Natural killer cell (primary cell): ENCODE data around the gene KLHL25. TPM values are rescaled to one million over a fixed set of nuclear protein-coding genes. Genes with fewer than 3 reads are reported as not detected.
A peak's percentile ranks its signal among the peaks of the same experiment; 100 is the strongest.

Experiments used
- ATAC-seq, 3 donors: fragments of 150-1000 bp in 2 of 3; fragments of 200-7000 bp in 1 of 3; cut with Tn5 transposase; 1 replicate in 1 of 3; 2 replicates in 2 of 3; pipeline ENCODE4 v1.10.0; 2021; ENCODE audit warnings: mild to moderate bottlenecking in 2 of 3, moderate library complexity in 2 of 3
- DNase-seq, 2 donors: peaks; one replicate each; pipeline versions ENCODE4 v3.0.0 to v3.0.0-alpha.2; 2013 to 2021; ENCODE audit warnings: mixed read lengths in 1 of 2
- H3K27ac ChIP-seq: one replicate; pipeline ENCODE4 v1.5.1; 2013; ENCODE audit warnings: mild to moderate bottlenecking, low read length
- H3K27me3 ChIP-seq: one replicate; pipeline ENCODE4 v1.6.1; 2013; ENCODE audit warnings: low read length; ENCODE audit not compliant: control insufficient read depth, insufficient read depth
- H3K36me3 ChIP-seq: one replicate; pipeline ENCODE4 v1.6.1; 2013; ENCODE audit warnings: low read length; ENCODE audit not compliant: control insufficient read depth, insufficient read depth
- H3K4me1 ChIP-seq: one replicate; pipeline ENCODE4 v1.6.1; 2013; ENCODE audit warnings: low read length; ENCODE audit not compliant: control insufficient read depth, insufficient read depth
- H3K4me3 ChIP-seq: one replicate; pipeline ENCODE4 v1.5.1; 2013; ENCODE audit warnings: low read length
- H3K9me3 ChIP-seq: one replicate; pipeline ENCODE4 v1.6.1; 2013; ENCODE audit warnings: low read length; ENCODE audit not compliant: control insufficient read depth, insufficient read depth
- H3K27ac Mint-ChIP-seq, 2 donors: one replicate each; pipeline ENCODE4 v1.8.0; 2022; ENCODE audit warnings: mild to moderate bottlenecking in 2 of 2, mixed read lengths in 2 of 2, moderate library complexity in 1 of 2
- H3K27me3 Mint-ChIP-seq, 2 donors: one replicate each; pipeline ENCODE4 v1.8.0; 2022; ENCODE audit warnings: low read depth in 2 of 2, mixed read lengths in 2 of 2
- H3K36me3 Mint-ChIP-seq: one replicate; pipeline ENCODE4 v1.8.0; 2022; ENCODE audit warnings: mixed read lengths
- H3K4me1 Mint-ChIP-seq, 2 donors: one replicate each; pipeline ENCODE4 v1.8.0; 2022; ENCODE audit warnings: mixed read lengths in 2 of 2
- H3K4me3 Mint-ChIP-seq: one replicate; pipeline ENCODE4 v1.8.0; 2022; ENCODE audit warnings: mild to moderate bottlenecking, moderate library complexity, mixed read lengths
- H3K9me3 Mint-ChIP-seq, 2 donors: one replicate each; pipeline ENCODE4 v1.8.0; 2022; ENCODE audit warnings: mixed read lengths in 2 of 2
- CTCF ChIP-seq: fragments of 200-600 bp; IDR thresholded peaks from one replicate; pipeline ENCODE4 v1.8.0; 2022; ENCODE audit warnings: antibody characterized with exemption
- WGBS: methylation state at CpG from one replicate; pipeline ENCODE4 v1.1.7; 2013; ENCODE audit warnings: missing lambda C conversion rate; ENCODE audit not compliant: insufficient coverage; 5-methylcytosine and 5-hydroxymethylcytosine counted together
- intact Hi-C: fragments of 100-400 bp; cut with micrococcal nuclease; formaldehyde crosslinking; loops from one replicate; pipeline ENCODE4 v1.14.2; 2022
- total RNA-seq, 4 donors: library from RNA; stranded (reverse); fragments of 120-200 nt in 1 of 4; gene quantifications; one replicate each; pipeline versions ENCODE4 v1.2.3 to v1.2.4, GENCODE V29; 2013 to 2022

The KLHL25 gene
- 10 to 100 TPM in 2 of 3 donors, 1 to 10 TPM in 1; 6.5 to 16.2 (median 10.4) TPM for total RNA-seq
- total RNA-seq (2013): 2.9 TPM

- Histone ChIP-seq H3K9me3 (no peaks in the 10 kb centered on the region), H3K36me3 (no peaks in the 10 kb centered on the region), H3K4me3 (peak within 1 kb of the TSS; percentile 64), H3K27me3 (no peaks in the 10 kb centered on the region), H3K4me1 (peaks cover 25% of the 10 kb centered on the region), H3K27ac (peak within 1 kb of the TSS; percentile 32)
- no peaks in the 10 kb centered on the region for H3K9me3 Mint-ChIP-seq
- ATAC-seq: peak; percentile 96 to 98 (median 96)
- peaks cover 25 to 30% of the 10 kb centered on the region in 2 donors for H3K4me1 Mint-ChIP-seq
- peak; percentile 86 to 96 for DNase-seq
- peak within 1 kb of the TSS; percentile 72 to 88 for H3K27ac Mint-ChIP-seq
- H3K4me3 Mint-ChIP-seq: peak within 1 kb of the TSS; percentile 94
- 0% methylated on average over 63 of the region's 71 CpGs for WGBS
- intact Hi-C loops: loop anchor here (2.0 to 10.0 kb wide), 2 partner anchors 60 to 814 kb away; partner anchors contain the start of gene PDE8A
- no peak for TF ChIP-seq CTCF
- peaks cover 0 to 5% of the 10 kb centered on the region in 2 donors for H3K27me3 Mint-ChIP-seq
- H3K36me3 Mint-ChIP-seq: no peaks in the 10 kb centered on the region
Measured at GRCh38 chr15:85794598-85795336, at the start of gene KLHL25. Gene KLHL25 (minus strand): TSS chr15:85794925. CDS start chr15:85769810, 25,115 bp downstream.

- Mint-ChIP-seq H3K27ac (no peak overlapping the region), H3K4me3 (no peak overlapping the region), H3K36me3 (no peaks in the 10 kb centered on the region), H3K4me1 (no peaks in the 10 kb centered on the region), H3K9me3 (no peaks in the 10 kb centered on the region), H3K27me3 (peaks cover 11 to 12% of the 10 kb centered on the region in 2 donors)
- ATAC-seq (peak in 1 of 3 donors; percentile 3), DNase-seq (no peak)
- H3K27me3 ChIP-seq: no peaks in the 10 kb centered on the region
- H3K4me1 ChIP-seq: peaks cover 9% of the 10 kb centered on the region
- H3K9me3 ChIP-seq: no peaks in the 10 kb centered on the region
- no peak overlapping the region for H3K27ac ChIP-seq
- intact Hi-C loops: loop anchor here (1.0 kb wide), 2 partner anchors 110 to 354 kb away; no protein-coding TSS in a partner anchor
- peak; percentile 51 for TF ChIP-seq CTCF
- 0% methylated on average over 7 of the region's 8 CpGs for WGBS
- H3K4me3 ChIP-seq: no peak overlapping the region
- no peaks in the 10 kb centered on the region for H3K36me3 ChIP-seq
Measured at GRCh38 chr15:85840802-85841152, 46.1 kb upstream of the KLHL25 start.

- DNase-seq (peak; percentile 76 to 87), ATAC-seq (peak; percentile 95 to 99 (median 98))
- intact Hi-C loops: loop anchor here (1.0 kb wide), 2 partner anchors 110 to 354 kb away; no protein-coding TSS in a partner anchor
- no peaks in the 10 kb centered on the region for H3K27me3 ChIP-seq
- TF ChIP-seq CTCF: peak; percentile 90
- Mint-ChIP-seq H3K4me1 (no peaks in the 10 kb centered on the region), H3K4me3 (peak overlapping the region; percentile 45), H3K27ac (no peak overlapping the region), H3K27me3 (peaks cover 7 to 8% of the 10 kb centered on the region in 2 donors), H3K9me3 (no peaks in the 10 kb centered on the region), H3K36me3 (no peaks in the 10 kb centered on the region)
- peaks cover 9% of the 10 kb centered on the region for H3K4me1 ChIP-seq
- no peaks in the 10 kb centered on the region for H3K36me3 ChIP-seq
- no peak overlapping the region for H3K4me3 ChIP-seq
- H3K9me3 ChIP-seq: no peaks in the 10 kb centered on the region
- H3K27ac ChIP-seq: no peak overlapping the region
- 10% methylated on average over 32 of the region's 32 CpGs for WGBS
Measured at GRCh38 chr15:85840079-85840801, 45.5 kb upstream of the KLHL25 start.
